ENCODE data around the gene MICA.
"Not testable (repeated sequence)": the region's sequence is repeated elsewhere in the genome, so short reads cannot be mapped to it uniquely, and the experiment has no call there.

DNA sequence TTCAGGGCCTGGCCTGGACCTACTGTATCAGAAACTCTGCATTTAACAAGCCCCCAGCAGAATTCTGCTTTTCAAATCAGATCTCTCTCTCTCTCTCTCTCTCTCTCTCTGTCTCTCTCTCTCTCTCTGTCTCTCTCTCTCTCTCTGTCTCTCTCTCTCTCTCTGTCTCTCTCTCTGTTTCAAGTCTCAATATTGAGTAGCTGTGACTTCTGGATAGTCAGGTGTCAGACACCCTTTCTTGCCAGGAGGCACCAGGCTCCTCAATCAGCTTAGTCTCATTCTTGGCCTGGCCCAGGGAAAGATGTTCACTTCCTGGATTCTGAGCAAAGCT lies 13.6 kb upstream of the MICA start:
- TF ChIP-seq BHLHE40, FOXM1 (IDR thresholded peaks at IDR 0.05; ENCODE audit: borderline replicate concordance): not testable (repeated sequence)

Measured in HEK293T (cell line).